Lower lobe of right lung (tissue), 2 donors: ENCODE measurements around the gene HEXIM1. TPM values are rescaled to one million over a fixed set of nuclear protein-coding genes. Genes with fewer than 3 reads are reported as not detected.

ENCODE experiments used
- ATAC-seq, 2 donors: fragments of 200-7000 bp; cut with Tn5 transposase; one replicate each; pipeline ENCODE4 v1.9.1; 2020 to 2022; ENCODE audit warnings: mild to moderate bottlenecking in 2 of 2, moderate library complexity in 2 of 2
- DNase-seq: peaks from one replicate; pipeline ENCODE4 v3.0.0-alpha.2; 2020
- H3K27ac ChIP-seq: fragments of 200-600 bp; one replicate; pipeline ENCODE4 v1.8.0; 2022
- H3K27me3 ChIP-seq: fragments of 200-600 bp; one replicate; pipeline ENCODE4 v1.8.0; 2022; ENCODE audit warnings: low read depth
- H3K36me3 ChIP-seq: fragments of 200-600 bp; one replicate; pipeline ENCODE4 v1.8.0; 2022; ENCODE audit warnings: mild to moderate bottlenecking
- H3K4me1 ChIP-seq: fragments of 200-600 bp; one replicate; pipeline ENCODE4 v1.8.0; 2022
- H3K4me3 ChIP-seq: fragments of 200-600 bp; one replicate; pipeline ENCODE4 v1.8.0; 2022; ENCODE audit warnings: mild to moderate bottlenecking
- H3K9me3 ChIP-seq: fragments of 200-600 bp; one replicate; pipeline ENCODE4 v1.8.0; 2022
- intact Hi-C: fragments of 100-400 bp; cut with DNase I; formaldehyde crosslinking; loops from one replicate; pipeline ENCODE4 v1.11.0; 2022
- microRNA-seq: library from miRNA; unstranded; fragments of <30 nt; microRNA quantifications from one replicate; pipeline ENCODE4 v1.2.0, GENCODE V29; 2020; ENCODE audit warnings: borderline number of aligned reads
- total RNA-seq: library from RNA; stranded (reverse); fragmentation: NEBNext Ultra II Directional; extraction: Animal tissue kit (Norgen Biotek cat#: 25700); gene quantifications from one replicate; pipeline ENCODE4 v1.2.1, GENCODE V29; 2021
- TF ChIP-seq, protein P1 (sequence below): fragments of 200-600 bp; IDR thresholded peaks from one replicate; pipeline ENCODE4 v1.8.0; 2022; ENCODE audit warnings: antibody characterized with exemption, mild to moderate bottlenecking
- donor health status: DM: no; HTN: yes; CAD: no; lungs with severe emphysema.

The HEXIM1 gene
- total RNA-seq, 1 donor from 2014 or later: 33.9 TPM

DNA sequence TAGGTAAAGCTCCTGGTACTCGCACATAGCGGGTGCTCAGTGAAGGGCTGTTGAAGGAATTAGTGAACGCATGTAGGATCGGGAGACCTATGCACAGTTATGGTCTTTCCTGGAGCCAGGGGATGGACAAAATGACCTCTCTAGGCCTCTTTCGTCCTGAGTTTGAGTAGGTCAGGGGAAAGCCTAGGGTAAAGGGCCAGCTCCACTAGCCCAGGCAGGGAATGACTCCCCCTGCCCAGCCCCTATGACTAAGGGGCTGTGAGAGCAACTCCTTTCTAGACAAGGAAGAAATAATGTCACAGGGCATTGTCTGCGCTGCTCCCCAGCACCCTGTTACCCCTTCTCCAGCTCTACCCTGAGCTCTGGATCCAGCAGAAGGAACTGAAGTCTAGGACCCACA is 48.8 kb downstream of the HEXIM1 start:
- TF ChIP-seq, protein P1, sequence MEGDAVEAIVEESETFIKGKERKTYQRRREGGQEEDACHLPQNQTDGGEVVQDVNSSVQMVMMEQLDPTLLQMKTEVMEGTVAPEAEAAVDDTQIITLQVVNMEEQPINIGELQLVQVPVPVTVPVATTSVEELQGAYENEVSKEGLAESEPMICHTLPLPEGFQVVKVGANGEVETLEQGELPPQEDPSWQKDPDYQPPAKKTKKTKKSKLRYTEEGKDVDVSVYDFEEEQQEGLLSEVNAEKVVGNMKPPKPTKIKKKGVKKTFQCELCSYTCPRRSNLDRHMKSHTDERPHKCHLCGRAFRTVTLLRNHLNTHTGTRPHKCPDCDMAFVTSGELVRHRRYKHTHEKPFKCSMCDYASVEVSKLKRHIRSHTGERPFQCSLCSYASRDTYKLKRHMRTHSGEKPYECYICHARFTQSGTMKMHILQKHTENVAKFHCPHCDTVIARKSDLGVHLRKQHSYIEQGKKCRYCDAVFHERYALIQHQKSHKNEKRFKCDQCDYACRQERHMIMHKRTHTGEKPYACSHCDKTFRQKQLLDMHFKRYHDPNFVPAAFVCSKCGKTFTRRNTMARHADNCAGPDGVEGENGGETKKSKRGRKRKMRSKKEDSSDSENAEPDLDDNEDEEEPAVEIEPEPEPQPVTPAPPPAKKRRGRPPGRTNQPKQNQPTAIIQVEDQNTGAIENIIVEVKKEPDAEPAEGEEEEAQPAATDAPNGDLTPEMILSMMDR: no peak
- Histone ChIP-seq H3K27me3 (no peaks in the 10 kb centered on the region), H3K36me3 (no peaks in the 10 kb centered on the region), H3K4me1 (peaks cover 12% of the 10 kb centered on the region), H3K4me3 (no peak overlapping the region), H3K9me3 (no peaks in the 10 kb centered on the region), H3K27ac (no peak overlapping the region)
- no peak for ATAC-seq
- no peak for DNase-seq
- intact Hi-C loops: loop anchor here (5.0 kb wide), 1 partner anchor 60 kb away; the partner anchor contains the start of gene ACBD4

DNA sequence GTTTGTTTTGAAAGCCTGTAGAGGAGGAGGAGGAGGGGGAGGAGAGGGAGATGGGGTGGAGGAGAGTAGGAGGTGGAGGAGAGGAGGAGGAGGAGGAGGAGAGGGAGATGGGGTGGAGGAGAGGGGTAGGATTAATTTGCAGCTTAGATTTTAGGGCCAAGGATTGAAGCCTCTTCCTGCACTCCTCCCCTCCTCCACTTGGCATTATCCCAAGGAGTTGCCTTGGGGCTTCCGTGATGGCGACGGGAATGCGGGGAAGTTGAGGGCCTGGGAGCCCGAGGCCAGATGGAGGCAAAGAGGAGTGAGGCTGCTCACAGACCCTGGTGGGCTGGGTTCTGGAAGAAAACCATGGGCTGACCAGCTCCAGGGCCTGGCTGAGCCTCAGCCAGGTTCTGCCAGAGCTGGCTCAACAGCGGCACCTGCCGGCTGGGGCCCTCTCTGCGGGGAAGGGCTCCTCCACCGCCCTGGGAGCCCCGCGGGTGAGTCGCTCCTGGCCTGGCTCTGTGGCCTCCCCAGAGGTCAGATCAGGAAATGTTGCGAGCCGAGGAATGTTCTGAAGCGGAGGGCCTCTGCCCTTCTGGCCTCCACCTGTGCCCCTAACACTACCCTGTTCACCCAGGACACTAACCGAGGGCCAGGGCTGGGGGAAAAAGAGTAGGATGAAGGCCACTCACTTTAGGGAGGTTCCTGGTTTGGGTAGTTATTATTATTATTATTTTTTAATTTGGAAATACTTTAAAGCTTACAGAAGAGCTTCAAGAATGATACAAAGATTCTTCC is 49.5 kb downstream of the HEXIM1 start:
- TF ChIP-seq, protein P1: peak; percentile 100
- Histone ChIP-seq H3K4me1 (peaks cover 16% of the 10 kb centered on the region), H3K27ac (peak overlapping the region; percentile 79), H3K36me3 (no peaks in the 10 kb centered on the region), H3K9me3 (no peaks in the 10 kb centered on the region), H3K4me3 (peak overlapping the region; percentile 20), H3K27me3 (no peaks in the 10 kb centered on the region)
- intact Hi-C loops: loop anchor here (5.0 kb wide), 1 partner anchor 60 kb away; the partner anchor contains the start of gene ACBD4
- ATAC-seq (peak; percentile 99), DNase-seq (peak; percentile 95)

DNA sequence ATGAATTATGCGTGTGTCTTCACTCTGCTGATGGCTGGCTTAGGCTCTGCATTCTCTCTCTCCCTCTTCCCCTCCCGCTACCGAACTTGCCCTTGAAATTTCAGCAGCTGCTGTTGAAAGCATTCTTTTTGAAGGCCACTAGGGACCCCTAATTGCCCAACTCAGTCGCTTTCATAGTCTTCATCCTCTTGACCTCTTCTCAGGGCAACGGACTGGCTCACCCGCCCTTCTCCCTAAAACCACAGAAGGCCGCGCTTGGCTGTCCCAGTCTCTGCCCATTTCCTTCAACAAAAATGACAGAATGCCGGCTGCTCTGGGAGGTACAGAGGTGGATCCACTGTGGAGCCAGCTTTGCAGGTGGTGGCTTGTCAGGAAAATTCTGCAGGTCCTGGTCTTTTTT is 52.4 kb downstream of the HEXIM1 start:
- Histone ChIP-seq H3K36me3 (no peaks in the 10 kb centered on the region), H3K4me3 (no peak overlapping the region), H3K27me3 (no peaks in the 10 kb centered on the region), H3K4me1 (peaks cover 16% of the 10 kb centered on the region), H3K27ac (no peak overlapping the region), H3K9me3 (no peaks in the 10 kb centered on the region)
- TF ChIP-seq, protein P1: no peak
- intact Hi-C loops: no loop called here
- DNase-seq (peak; percentile 64), ATAC-seq (peak in 1 of 2 donors; percentile 7)

DNA sequence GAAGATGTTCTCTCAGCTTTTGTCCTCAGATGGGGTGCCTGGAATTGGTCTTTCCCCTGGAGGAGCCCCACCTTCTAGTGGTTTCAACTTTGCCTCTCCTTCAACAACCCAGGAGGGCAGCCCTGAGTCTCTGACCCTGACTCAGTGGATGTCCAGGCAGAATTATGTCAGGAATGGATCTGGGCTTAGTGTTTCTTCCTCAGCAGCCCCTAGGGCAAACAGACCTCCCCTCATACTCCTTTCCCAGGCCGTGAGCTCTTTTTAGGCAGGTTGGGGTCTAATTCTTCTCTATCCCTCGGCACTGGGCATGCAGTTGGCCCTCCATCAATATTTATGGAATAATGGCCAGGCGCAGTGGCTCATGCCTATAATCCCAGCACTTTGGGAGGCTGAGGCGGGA is 53.2 kb downstream of the HEXIM1 start:
- no peaks in the 10 kb centered on the region for H3K36me3 ChIP-seq
- no peak for DNase-seq
- no peaks in the 10 kb centered on the region for H3K9me3 ChIP-seq
- H3K4me1 ChIP-seq: peaks cover 16% of the 10 kb centered on the region
- intact Hi-C loops: no loop called here
- H3K27me3 ChIP-seq: no peaks in the 10 kb centered on the region
- H3K4me3 ChIP-seq: no peak overlapping the region
- no peak for ATAC-seq
- TF ChIP-seq, protein P1: no peak
- no peak overlapping the region for H3K27ac ChIP-seq

Small RNAs within 50 kb of the gene (microRNA-seq; reads per million reads assigned to microRNA genes)
- not detected for gene MIR6784

Other genes with a start within 250 kb of the HEXIM1 start
- 108 TPM for gene EFTUD2, start 249.0 kb upstream of the HEXIM1 start, total RNA-seq
- gene GFAP, start 233.0 kb upstream of the HEXIM1 start, total RNA-seq: not detected
- 0.89 TPM for gene KIF18B, start 200.7 kb upstream of the HEXIM1 start, total RNA-seq
- not detected for gene C1QL1, start 180.2 kb upstream of the HEXIM1 start, total RNA-seq
- gene DCAKD, start 96.8 kb upstream of the HEXIM1 start, total RNA-seq: 20.1 TPM
- 117 TPM for gene NMT1, start 87.2 kb upstream of the HEXIM1 start, total RNA-seq
- gene PLCD3, start 16.0 kb upstream of the HEXIM1 start, total RNA-seq: 38.3 TPM
- gene ACBD4, start 12.8 kb upstream of the HEXIM1 start, total RNA-seq: 16.6 TPM
- gene HEXIM2, start 13.4 kb downstream of the HEXIM1 start, total RNA-seq: 6.4 TPM
- gene FMNL1, start 73.4 kb downstream of the HEXIM1 start, total RNA-seq: 87.0 TPM
- gene SPATA32, start 113.6 kb downstream of the HEXIM1 start, total RNA-seq: not detected
- gene MAP3K14, start 168.5 kb downstream of the HEXIM1 start, total RNA-seq: 9.3 TPM